HepG2 (cell line): Measurements from ENCODE around the gene PEX12. TPM values are rescaled to one million over a fixed set of nuclear protein-coding genes. Genes with fewer than 3 reads are reported as not detected.

Experiments used
- HIVEP1 ChIP-seq: sonication (generic); formaldehyde crosslinking; IDR thresholded peaks from 2 replicates; pipeline ENCODE4 v1.4.0; 2020; ENCODE audit warnings: mild to moderate bottlenecking, missing genetic modification reagents
- KDM4B ChIP-seq: sonication (generic); formaldehyde crosslinking; IDR thresholded peaks from 2 replicates; pipeline ENCODE4 v1.4.0; 2020; ENCODE audit warnings: missing genetic modification reagents
- RORA ChIP-seq: sonication (generic); formaldehyde crosslinking; IDR thresholded peaks from 2 replicates; pipeline ENCODE4 v1.5.0; 2020; ENCODE audit warnings: mild to moderate bottlenecking, missing genetic modification reagents, moderate library complexity
- STAT5B ChIP-seq: sonication (generic); formaldehyde crosslinking; IDR thresholded peaks from 2 replicates; pipeline ENCODE4 v1.4.0; 2020; ENCODE audit warnings: missing genetic modification reagents
- ZNF274 ChIP-seq: sonication (generic); formaldehyde crosslinking; IDR thresholded peaks from 2 replicates; pipeline ENCODE4 v1.5.1; 2020; ENCODE audit warnings: mild to moderate bottlenecking, missing genetic modification reagents
- ZNF550 ChIP-seq: sonication (generic); formaldehyde crosslinking; IDR thresholded peaks from 2 replicates; pipeline ENCODE4 v1.4.0; 2020; ENCODE audit warnings: mild to moderate bottlenecking, missing genetic modification reagents, borderline replicate concordance
- ZNF83 ChIP-seq: sonication (generic); formaldehyde crosslinking; IDR thresholded peaks from 2 replicates; pipeline ENCODE4 v1.4.0; 2020; ENCODE audit warnings: missing genetic modification reagents, mild to moderate bottlenecking, borderline replicate concordance
- polyA plus RNA-seq, 8 experiments: library from polyadenylated mRNA; depleted of rRNA in 3 of 8; stranded (reverse) in 7 of 8; unstranded in 1 of 8; fragments of >200 nt; fragmentation: Illumina TruSeq in 4 of 8; extraction: Trizol in 4 of 8; gene quantifications; 2 replicates each; pipeline versions ENCODE4 v1.2.1 to v1.2.3, GENCODE V29; 2011 to 2016; ENCODE audit warnings: low read depth in 4 of 8, missing spikeins in 1 of 8, mixed read lengths in 1 of 8; ENCODE audit not compliant: insufficient read depth in 1 of 8
- total RNA-seq, 5 experiments: library from RNA; depleted of rRNA; stranded (reverse); fragments of >200 nt; fragmentation: Illumina TruSeq; extraction: Trizol; gene quantifications; 2 replicates each; pipeline ENCODE4 v1.2.3, GENCODE V29; 2016; ENCODE audit warnings: low read depth in 1 of 5
- TF ChIP-seq, protein P1 (sequence below): sonication (generic); formaldehyde crosslinking; IDR thresholded peaks from 2 replicates; pipeline ENCODE4 v1.4.0; 2020; ENCODE audit warnings: missing genetic modification reagents, borderline replicate concordance
- TF ChIP-seq, protein P2 (sequence below): IDR thresholded peaks from 2 replicates; pipeline ENCODE4 v1.6.1; 2016; ENCODE audit warnings: low read depth
- TF ChIP-seq, protein P3 (sequence below): sonication (generic); formaldehyde crosslinking; IDR thresholded peaks from 2 replicates; pipeline ENCODE4 v1.4.0; 2020; ENCODE audit warnings: missing genetic modification reagents, borderline replicate concordance
- TF ChIP-seq, protein P4 (sequence below): sonication (generic); formaldehyde crosslinking; conservative IDR thresholded peaks from 2 replicates; pipeline ENCODE4 v1.4.0; 2020; ENCODE audit warnings: mild to moderate bottlenecking, missing genetic modification reagents, moderate library complexity
- TF ChIP-seq, protein P5 (sequence below): sonication (generic); formaldehyde crosslinking; IDR thresholded peaks from 2 replicates; pipeline ENCODE4 v1.4.0; 2020; ENCODE audit warnings: mild to moderate bottlenecking, missing genetic modification reagents
- TF ChIP-seq, protein P6 (sequence below): sonication (generic); formaldehyde crosslinking; IDR thresholded peaks from 2 replicates; pipeline ENCODE4 v1.5.0; 2020; ENCODE audit warnings: mild to moderate bottlenecking, missing genetic modification reagents

PEX12 gene
- total and polyA plus RNA-seq, 2 of the 13 experiments (the other 11 are each of a cell fraction or from before 2014, with no cell fraction given): 5.1 to 11.9 TPM

DNA sequence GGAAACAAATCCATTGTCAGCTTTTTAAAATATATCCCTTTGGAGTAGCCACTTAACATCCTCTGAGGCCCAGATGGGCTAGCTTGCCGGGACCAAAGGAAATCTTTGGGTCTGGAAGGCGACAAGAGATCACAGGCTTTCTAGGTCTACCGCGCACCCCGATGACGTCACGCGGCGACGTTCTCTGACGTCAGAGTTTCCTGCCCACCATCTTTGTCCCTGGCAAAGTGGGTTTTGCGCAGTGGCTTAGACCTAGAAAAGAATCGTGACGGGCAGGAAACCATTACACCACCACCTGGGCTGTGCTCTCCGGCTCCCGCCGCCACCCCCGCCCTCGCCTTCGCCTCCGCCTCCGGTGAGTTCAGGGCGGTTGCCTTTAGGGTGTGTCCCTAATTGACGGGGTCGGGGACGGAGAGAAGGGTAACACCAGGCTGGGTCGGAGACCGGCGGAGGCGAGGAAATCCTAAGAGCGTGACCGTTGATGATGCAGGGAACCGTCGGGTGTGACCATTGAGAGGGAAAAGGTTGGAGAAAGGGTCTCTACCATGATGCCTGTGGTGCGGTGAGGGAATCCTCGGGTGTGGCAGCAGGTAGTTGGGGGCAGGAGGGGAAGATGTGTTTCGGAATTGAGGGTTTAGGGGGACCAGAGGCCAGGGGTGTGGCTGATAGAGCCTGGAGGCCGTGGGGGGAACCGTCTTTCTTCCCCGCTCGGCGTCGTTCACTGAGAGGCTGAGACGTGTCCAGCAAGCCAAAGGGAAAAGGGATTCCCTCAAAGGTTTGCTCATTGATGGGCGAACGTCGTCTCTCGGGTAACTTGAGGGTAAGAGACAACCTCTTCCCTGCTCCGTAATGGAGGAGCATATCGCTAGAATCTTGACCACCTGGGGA lies 8.9 kb upstream of the PEX12 start, which contains the start of gene AP2B1 (continued):
- TF ChIP-seq, protein P1, sequence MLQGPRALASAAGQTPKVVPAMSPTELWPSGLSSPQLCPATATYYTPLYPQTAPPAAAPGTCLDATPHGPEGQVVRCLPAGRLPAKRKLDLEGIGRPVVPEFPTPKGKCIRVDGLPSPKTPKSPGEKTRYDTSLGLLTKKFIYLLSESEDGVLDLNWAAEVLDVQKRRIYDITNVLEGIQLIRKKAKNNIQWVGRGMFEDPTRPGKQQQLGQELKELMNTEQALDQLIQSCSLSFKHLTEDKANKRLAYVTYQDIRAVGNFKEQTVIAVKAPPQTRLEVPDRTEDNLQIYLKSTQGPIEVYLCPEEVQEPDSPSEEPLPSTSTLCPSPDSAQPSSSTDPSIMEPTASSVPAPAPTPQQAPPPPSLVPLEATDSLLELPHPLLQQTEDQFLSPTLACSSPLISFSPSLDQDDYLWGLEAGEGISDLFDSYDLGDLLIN (CRISPR knock-in tag): peak; percentile 58; the same call in 1 of the 2 replicates
- TF ChIP-seq HIVEP1 (CRISPR knock-in tag) (peak; percentile 88), ZNF550 (CRISPR knock-in tag) (no peak), ZNF83 (CRISPR knock-in tag) (no peak), RORA (CRISPR knock-in tag) (no peak), ZNF274 (no peak), STAT5B (CRISPR knock-in tag) (peak; percentile 68; the same call in 1 of the 2 replicates), KDM4B (CRISPR knock-in tag) (0 out of 2 replicates have a peak, but pooled peaks have one; percentile 36)
- TF ChIP-seq, protein P2, sequence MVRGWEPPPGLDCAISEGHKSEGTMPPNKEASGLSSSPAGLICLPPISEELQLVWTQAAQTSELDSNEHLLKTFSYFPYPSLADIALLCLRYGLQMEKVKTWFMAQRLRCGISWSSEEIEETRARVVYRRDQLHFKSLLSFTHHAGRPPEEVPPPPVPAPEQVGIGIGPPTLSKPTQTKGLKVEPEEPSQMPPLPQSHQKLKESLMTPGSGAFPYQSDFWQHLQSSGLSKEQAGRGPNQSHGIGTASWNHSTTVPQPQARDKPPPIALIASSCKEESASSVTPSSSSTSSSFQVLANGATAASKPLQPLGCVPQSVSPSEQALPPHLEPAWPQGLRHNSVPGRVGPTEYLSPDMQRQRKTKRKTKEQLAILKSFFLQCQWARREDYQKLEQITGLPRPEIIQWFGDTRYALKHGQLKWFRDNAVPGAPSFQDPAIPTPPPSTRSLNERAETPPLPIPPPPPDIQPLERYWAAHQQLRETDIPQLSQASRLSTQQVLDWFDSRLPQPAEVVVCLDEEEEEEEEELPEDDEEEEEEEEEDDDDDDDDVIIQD (CRISPR knock-in tag): peak; percentile 33; the same call in 1 of the 2 replicates
- TF ChIP-seq, protein P3, sequence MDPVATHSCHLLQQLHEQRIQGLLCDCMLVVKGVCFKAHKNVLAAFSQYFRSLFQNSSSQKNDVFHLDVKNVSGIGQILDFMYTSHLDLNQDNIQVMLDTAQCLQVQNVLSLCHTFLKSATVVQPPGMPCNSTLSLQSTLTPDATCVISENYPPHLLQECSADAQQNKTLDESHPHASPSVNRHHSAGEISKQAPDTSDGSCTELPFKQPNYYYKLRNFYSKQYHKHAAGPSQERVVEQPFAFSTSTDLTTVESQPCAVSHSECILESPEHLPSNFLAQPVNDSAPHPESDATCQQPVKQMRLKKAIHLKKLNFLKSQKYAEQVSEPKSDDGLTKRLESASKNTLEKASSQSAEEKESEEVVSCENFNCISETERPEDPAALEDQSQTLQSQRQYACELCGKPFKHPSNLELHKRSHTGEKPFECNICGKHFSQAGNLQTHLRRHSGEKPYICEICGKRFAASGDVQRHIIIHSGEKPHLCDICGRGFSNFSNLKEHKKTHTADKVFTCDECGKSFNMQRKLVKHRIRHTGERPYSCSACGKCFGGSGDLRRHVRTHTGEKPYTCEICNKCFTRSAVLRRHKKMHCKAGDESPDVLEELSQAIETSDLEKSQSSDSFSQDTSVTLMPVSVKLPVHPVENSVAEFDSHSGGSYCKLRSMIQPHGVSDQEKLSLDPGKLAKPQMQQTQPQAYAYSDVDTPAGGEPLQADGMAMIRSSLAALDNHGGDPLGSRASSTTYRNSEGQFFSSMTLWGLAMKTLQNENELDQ (CRISPR knock-in tag): peak; percentile 25; the same call in 1 of the 2 replicates
- TF ChIP-seq, protein P4, sequence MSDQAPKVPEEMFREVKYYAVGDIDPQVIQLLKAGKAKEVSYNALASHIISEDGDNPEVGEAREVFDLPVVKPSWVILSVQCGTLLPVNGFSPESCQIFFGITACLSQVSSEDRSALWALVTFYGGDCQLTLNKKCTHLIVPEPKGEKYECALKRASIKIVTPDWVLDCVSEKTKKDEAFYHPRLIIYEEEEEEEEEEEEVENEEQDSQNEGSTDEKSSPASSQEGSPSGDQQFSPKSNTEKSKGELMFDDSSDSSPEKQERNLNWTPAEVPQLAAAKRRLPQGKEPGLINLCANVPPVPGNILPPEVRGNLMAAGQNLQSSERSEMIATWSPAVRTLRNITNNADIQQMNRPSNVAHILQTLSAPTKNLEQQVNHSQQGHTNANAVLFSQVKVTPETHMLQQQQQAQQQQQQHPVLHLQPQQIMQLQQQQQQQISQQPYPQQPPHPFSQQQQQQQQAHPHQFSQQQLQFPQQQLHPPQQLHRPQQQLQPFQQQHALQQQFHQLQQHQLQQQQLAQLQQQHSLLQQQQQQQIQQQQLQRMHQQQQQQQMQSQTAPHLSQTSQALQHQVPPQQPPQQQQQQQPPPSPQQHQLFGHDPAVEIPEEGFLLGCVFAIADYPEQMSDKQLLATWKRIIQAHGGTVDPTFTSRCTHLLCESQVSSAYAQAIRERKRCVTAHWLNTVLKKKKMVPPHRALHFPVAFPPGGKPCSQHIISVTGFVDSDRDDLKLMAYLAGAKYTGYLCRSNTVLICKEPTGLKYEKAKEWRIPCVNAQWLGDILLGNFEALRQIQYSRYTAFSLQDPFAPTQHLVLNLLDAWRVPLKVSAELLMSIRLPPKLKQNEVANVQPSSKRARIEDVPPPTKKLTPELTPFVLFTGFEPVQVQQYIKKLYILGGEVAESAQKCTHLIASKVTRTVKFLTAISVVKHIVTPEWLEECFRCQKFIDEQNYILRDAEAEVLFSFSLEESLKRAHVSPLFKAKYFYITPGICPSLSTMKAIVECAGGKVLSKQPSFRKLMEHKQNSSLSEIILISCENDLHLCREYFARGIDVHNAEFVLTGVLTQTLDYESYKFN (CRISPR knock-in tag): 0 out of 2 replicates have a peak, but pooled peaks have one; percentile 45
- TF ChIP-seq, protein P5, sequence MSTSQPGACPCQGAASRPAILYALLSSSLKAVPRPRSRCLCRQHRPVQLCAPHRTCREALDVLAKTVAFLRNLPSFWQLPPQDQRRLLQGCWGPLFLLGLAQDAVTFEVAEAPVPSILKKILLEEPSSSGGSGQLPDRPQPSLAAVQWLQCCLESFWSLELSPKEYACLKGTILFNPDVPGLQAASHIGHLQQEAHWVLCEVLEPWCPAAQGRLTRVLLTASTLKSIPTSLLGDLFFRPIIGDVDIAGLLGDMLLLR: 0 out of 2 replicates have a peak, but pooled peaks have one; percentile 43
- TF ChIP-seq, protein P6, sequence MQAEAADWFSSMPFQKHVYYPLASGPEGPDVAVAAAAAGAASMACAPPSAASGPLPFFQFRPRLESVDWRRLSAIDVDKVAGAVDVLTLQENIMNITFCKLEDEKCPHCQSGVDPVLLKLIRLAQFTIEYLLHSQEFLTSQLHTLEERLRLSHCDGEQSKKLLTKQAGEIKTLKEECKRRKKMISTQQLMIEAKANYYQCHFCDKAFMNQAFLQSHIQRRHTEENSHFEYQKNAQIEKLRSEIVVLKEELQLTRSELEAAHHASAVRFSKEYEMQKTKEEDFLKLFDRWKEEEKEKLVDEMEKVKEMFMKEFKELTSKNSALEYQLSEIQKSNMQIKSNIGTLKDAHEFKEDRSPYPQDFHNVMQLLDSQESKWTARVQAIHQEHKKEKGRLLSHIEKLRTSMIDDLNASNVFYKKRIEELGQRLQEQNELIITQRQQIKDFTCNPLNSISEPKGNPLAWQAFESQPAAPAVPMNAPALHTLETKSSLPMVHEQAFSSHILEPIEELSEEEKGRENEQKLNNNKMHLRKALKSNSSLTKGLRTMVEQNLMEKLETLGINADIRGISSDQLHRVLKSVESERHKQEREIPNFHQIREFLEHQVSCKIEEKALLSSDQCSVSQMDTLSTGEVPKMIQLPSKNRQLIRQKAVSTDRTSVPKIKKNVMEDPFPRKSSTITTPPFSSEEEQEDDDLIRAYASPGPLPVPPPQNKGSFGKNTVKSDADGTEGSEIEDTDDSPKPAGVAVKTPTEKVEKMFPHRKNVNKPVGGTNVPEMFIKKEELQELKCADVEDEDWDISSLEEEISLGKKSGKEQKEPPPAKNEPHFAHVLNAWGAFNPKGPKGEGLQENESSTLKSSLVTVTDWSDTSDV (CRISPR knock-in tag): peak; percentile 82
